AML-193 (cell line): Measurements from ENCODE around the gene ANGPTL2.

Experiments
- DNase-seq, 2 experiments: peaks; one replicate each; lab custom pipeline; 2025; lab: John Stamatoyannopoulos, UW

ANGPTL2 gene

GRCh38 chr9:127118597-127119319 lies 3.7 kb downstream of the ANGPTL2 start:
- no peak for DNase-seq

DNA sequence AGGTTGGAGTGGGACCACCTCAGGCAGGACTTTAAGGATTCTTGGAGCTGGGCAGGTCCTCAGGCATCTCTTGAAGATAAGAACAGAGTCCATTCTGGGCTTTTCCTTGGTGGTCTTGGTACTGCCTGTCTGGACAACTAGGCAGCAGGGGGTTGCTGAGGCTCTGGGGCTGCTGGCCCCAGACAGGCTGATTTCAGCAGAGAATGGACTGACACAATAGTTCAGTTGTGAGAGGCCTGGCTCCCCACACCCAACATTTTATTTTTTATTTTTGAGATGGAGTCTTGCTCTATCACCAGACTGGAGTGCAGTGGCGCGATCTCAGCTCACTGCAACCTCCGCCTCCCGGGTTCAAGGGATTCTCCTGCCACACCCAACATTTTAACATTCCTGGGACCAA lies 4.6 kb downstream of the ANGPTL2 start:
- DNase-seq: no peak

DNA sequence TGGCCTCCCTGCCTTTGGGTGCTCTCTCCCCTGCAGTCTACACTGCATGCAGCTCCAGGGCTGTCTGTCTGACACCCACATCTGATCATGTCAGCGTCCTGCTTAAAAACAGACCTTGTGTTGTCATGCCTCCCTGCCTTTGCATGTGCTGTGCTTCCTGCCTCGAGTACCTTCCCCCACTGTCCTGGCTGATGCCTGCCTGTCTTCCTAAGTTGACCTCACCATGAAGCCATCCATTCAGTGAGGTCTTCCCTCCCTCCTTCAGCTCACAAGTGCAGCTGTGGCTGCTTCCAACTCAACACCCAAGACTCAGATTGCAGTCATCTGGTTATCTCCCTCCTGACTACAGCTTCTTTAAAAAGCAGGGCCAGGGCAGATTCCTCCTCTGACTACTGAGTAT lies 5.5 kb downstream of the ANGPTL2 start:
- DNase-seq: no peak

GRCh38 chr9:127116088-127116726 lies 6.2 kb downstream of the ANGPTL2 start:
- no peak for DNase-seq

- DNase-seq: no peak
Observed at GRCh38 chr9:127114606-127115005, 7.8 kb downstream of the ANGPTL2 start.

DNA sequence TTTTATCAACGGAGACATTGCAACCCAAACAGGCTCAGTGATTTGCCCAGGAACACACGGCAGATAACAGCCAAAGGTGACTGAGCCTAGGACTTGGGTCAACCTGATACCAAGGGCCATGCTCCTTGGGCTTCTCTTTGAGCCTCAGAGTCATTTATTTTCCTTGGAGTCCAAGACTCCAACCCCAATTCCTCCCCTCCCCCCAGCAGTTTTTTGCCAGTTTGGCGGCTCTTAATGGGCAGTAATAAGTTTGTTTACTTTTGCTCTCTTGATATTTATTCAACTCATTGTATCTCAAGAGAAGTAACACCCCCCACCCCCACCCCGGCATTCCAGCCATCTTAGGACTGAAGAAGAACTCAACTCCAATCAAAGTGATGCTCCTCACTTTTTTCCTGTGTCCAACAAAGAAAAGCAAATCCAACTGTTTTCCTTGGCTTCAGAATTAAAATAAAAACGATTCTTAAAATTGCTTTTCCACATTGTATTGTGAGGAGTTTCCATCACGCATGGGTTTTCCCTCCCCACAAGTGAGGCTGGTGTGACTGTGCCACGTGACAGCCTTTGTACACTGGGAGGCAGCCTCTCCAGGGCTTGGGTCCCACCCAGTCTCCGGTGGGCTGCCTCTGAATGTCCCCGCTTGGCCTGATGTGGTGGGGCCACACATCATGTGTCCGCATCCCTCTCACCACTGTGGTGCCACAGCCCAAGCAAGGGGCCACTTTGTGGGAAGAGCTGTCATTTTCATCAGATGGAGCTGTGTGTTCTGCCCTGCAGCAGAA lies 9.1 kb downstream of the ANGPTL2 start:
- DNase-seq: no peak

DNA sequence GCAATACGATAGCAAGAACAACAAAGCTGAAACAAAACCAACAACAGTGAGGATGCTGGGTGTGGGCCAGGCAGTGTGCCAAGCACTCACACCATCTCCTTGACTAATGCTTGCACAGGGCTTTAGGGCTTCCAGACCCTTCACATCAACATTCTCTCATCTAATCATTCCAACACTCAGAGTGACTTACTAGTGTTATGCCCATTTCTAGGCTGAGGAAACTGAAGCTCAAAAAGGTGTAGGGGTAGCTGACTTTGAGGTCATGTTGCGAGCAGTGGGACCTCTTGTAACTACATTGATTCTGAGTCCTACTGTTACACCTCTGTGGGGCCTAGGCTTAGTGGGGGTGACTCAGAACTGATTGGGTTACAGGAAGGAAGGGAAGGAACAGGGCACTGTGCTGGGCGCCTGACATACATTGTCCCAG lies 9.7 kb downstream of the ANGPTL2 start:
- DNase-seq: no peak

- DNase-seq: no peak
Observed at GRCh38 chr9:127112056-127112455, 10.4 kb downstream of the ANGPTL2 start.

GRCh38 chr9:127109212-127109711 lies 13.2 kb downstream of the ANGPTL2 start:
- no peak for DNase-seq

DNA sequence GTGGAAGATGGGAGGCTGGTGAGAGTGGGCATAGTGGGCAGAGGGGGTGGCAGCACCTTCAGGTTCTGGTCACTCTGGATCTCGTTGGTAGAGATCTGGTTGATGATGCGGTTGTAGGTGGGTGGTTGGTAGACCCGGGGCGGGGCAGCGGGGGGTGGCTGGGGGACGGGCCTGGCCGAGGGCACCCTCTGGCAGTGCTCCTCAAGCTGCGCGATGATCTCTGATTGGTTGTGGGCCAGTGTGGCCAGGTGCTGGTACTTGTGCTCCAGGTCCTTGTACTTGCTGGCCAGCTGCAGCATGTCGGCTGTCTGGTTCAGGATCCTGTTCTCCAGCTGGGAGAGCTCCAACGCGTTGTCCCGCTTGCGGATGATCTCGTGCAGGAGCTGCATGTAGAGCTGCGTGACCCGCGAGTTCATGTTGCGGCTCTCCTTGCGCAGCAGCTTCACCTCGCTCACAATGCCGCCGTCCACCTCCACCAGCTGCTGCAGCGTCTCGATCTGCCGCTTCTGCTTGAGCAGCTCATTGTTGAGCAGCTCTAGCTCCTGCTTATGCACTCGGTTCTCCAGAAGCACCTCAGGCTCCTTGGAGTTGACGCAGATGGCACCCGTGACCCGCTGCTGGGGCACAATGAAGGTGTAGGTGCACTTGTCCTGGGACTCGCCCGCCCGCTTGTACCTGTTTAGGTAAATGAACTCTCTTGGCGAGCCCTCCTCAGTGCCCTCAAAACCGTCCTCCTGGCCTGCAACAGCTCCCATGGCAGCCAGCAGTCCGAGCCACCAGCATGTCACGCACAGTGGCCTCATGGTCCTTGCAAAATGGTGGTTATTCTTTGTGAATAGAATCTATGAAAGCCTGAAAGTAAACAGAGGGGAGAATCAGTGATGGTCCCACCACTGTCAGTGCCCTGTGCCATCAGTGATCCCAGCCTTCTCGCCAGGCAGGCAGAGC lies 14.2 kb downstream of the ANGPTL2 start:
- DNase-seq: no peak

- DNase-seq: no peak
Observed at GRCh38 chr9:127107171-127107928, 15.1 kb downstream of the ANGPTL2 start.

- DNase-seq: no peak
Observed at GRCh38 chr9:127106466-127106855, 16.0 kb downstream of the ANGPTL2 start.

DNA sequence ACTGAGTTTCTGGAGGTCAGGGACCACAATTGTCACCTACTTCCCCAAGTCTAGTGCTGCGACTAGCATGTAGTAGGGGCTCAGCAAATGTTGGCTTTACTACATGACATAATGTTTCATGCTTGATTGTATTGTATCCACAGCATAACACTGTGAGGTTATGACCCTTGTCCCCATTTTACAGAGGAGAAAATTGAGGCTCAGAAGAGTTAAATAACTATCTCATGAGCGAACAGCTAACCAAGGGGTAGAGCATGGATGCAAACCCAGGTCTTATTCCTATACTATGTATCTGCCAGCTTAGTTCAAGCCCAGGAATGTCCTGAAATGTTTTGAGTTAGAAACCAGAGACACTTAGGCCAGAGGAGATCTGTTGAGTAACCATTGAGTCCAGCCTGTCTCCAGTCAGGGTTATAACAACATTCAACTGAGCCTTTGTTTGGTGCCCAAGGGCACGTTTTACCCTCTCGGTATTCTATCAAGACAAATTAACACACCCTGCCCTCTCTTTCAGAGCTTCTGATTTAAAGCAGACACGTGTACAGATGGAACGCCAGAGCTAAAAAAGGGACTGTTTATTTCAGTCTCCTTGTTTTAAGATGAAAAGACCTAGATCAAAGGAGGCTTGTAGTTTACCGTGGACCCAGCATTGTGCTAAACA lies 16.5 kb downstream of the ANGPTL2 start:
- no peak for DNase-seq

DNA sequence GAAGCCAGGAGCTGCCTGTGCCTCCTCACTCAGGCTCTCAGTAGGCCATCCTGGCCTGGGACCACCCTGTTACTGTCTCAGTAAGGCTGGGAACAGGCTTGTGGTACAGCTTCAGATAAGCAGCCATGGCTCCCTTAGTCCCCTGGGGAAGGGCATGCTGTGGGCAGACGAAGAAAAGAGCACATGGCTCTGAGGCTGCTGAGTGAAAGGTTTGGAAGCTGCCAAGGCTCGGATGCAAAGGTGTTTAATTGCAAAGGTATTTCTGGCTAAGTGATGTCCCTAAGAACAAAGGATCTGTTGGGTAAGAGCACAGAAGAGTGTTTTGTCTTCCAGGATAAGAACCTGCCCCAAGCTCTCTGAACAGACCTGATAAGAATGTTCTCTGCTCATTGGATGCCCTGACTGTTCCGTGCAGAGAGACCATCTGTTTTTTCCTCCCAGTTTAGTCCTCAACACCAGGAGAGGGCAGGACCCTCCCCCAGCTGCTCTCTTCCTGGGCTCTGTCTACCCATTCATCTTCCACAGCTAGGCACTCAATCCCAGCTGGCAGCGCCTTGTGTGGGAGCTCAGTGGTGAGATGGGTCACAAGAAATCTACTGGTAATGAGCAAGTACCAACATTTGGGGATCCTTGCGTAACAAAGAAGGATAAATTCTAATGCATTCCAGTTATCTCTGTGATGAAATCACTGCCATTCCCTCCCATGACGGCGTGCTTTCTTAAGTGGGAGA lies 17.7 kb downstream of the ANGPTL2 start:
- DNase-seq: no peak

- no peak for DNase-seq
Observed at GRCh38 chr9:127102788-127103187, 19.6 kb downstream of the ANGPTL2 start.

DNA sequence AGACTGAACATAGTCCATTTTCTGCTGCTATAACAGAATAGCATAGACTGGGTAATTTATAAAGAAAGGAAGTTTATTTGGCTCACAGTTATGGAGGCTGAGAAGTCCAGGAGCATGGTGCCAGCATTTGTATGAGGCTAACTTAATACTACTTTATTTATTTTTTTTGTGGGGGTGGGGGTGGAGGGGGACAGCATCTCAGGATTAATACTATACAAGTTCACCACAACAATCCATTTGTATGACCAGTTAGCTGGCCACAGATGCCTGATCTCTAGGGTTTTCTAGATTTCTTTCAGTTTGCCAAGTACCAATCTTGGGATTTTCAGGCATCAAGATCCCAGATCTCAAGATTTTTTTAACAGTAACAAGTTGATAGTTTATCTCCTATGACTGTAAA lies 20.3 kb downstream of the ANGPTL2 start:
- no peak for DNase-seq

GRCh38 chr9:127099664-127100063 lies 22.8 kb downstream of the ANGPTL2 start:
- no peak for DNase-seq

GRCh38 chr9:127098916-127099553 lies 23.4 kb downstream of the ANGPTL2 start:
- DNase-seq: no peak

DNA sequence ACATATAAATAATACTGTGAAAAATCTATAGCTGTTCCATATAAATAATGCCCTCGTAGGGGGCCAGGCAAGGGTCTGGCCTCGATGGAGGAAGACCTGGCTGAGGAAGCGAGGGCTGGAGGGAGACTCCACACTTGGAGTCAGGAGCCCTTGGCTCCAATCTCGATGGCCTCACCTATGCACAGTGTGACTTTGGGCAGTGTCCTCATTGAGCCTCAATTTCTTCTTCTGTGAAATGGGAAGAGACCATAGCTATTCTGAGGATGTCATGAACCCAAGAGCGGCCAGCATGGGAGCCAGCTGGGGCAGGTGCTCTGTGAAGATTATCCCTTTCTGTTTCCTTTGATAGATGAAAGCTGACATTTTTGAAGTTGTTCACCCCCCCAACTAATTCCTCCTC lies 24.8 kb downstream of the ANGPTL2 start:
- no peak for DNase-seq
